ENCODE results near the gene EIF3M. TPM values are rescaled to one million over a fixed set of nuclear protein-coding genes. Genes with fewer than 3 reads are reported as not detected.

EIF3M gene
- total RNA-seq: 100 to 1,000 TPM; 226 to 229 TPM

DNA sequence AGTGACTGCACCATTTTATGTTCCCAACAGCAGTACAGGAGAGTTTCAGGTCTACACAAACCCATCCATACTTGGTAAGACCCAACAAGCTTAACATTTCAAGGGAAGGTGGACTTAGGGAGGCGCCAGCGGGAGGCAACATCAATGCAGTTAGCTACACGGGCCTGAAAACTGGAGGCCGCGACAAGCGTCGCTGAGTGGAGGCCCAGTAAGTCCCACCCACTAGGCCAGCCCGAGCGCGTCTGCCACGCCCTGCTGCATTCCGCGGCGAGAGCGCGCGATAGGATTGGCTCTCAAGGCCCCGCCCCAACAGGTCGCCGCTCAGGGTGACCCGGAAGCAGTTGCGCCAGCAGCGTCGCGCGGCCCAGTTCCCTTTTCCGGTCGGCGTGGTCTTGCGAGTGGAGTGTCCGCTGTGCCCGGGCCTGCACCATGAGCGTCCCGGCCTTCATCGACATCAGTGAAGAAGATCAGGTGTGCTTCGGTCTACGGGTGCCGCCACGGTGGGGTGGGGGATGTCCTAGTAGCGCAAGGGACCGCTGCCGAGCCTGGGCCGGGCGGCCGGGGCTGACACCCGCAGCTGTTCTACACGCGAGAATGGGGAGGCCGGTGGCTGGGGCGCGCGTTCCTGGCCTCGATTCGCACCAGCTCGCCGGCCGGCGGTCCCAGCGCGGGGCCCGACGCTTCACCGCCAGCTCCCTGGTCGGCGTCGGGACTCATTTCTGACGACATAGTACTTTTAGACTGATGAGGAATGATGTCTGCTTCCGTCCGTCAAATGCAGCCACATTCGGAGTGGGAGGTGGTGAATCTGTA is at the start of gene EIF3M:
Gene EIF3M, plus strand, starts transcription at position 373 of the 813 bp plus-strand sequence. Its CDS starts 57 bp downstream, at position 430.
- Mint-ChIP-seq H3K27ac (peak within 1 kb of the TSS; percentile 97), H3K27me3 (ENCODE audit: low read depth) (no peaks in the 10 kb centered on the region), H3K4me1 (ENCODE audit: low read depth) (peaks cover 41% of the 10 kb centered on the region), H3K4me3 (peak within 1 kb of the TSS; percentile 95), H3K36me3 (ENCODE audit: low read depth) (peaks cover 36% of the 10 kb centered on the region), H3K9me3 (ENCODE audit: insufficient read depth) (no peaks in the 10 kb centered on the region)
- ChIA-PET POLR2A (interaction anchor here (0.8 to 1.2 kb wide), 2 partner anchors 14 to 40 kb away, joined by 3 to 5 read pairs; no protein-coding TSS in a partner anchor), CTCF (interaction anchor here (1.4 to 1.6 kb wide), 2 partner anchors 11 to 16 kb away, joined by 3 read pairs; no protein-coding TSS in a partner anchor)
- ATAC-seq (peak; percentile 99), DNase-seq (peak; percentile 96)

DNA sequence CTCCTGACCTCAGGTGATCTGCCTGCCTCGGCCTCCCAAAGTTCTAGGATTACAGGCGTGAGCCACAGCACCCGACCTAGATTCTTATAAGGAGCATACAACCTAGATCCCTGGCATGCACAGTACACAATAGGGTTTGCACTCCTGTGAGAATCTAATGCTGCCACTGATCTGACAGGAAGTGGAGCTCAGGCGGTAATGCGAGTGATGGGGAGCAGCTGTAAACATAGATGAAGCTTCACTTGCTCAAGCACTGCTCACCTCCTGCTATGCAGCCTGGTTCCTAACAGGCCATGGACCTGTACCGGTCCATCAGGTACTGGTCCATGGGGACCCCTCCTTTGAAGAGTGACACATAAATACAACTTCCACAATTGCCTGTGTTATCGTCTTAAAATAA is 44.8 kb upstream of the EIF3M start:
- no peak overlapping the region for H3K4me3 Mint-ChIP-seq
- POLR2A ChIA-PET: no interaction called here
- no peak for DNase-seq

DNA sequence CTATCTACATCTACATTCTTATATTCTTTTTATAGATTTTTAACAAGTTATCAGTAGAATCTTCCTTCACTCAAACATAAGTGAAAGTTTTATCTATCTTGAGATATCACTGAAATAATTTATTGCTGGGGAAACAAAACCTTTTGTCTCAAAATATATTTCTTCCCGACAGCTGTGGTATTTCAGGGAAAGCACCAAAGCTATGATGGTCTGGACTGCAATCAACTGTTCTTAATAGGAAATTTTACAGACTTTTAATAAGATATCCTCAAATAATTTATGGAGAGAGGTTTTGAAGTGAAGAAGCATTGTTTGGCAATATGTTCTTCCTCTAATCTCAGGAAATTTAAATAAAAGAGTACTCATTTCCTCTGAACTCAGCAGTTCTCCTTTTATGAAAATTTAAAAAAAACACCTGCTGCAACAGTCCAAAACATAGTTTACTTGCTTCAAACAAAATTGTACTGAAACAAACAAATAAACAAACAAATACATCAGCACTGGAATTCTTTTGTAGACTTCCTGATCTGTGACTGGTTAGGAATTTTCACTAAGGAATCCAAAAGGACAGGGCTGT is 33.9 kb upstream of the EIF3M start:
- H3K4me1 Mint-ChIP-seq (ENCODE audit: low read depth): no peaks in the 10 kb centered on the region
- peaks cover 5% of the 10 kb centered on the region for H3K27me3 Mint-ChIP-seq (ENCODE audit: low read depth)
- ChIA-PET POLR2A (no interaction called here), CTCF (no interaction called here)
- no peaks in the 10 kb centered on the region for H3K36me3 Mint-ChIP-seq (ENCODE audit: low read depth)
- H3K4me3 Mint-ChIP-seq: no peak overlapping the region
- DNase-seq (no peak), ATAC-seq (no peak)
- H3K9me3 Mint-ChIP-seq (ENCODE audit: insufficient read depth): no peaks in the 10 kb centered on the region
- no peak overlapping the region for H3K27ac Mint-ChIP-seq

More for the DNA sequence above, 44.8 kb upstream of the EIF3M start:
- Mint-ChIP-seq H3K9me3 (ENCODE audit: insufficient read depth) (no peaks in the 10 kb centered on the region), H3K27me3 (ENCODE audit: low read depth) (no peaks in the 10 kb centered on the region), H3K27ac (no peak overlapping the region), H3K4me1 (ENCODE audit: low read depth) (no peaks in the 10 kb centered on the region), H3K36me3 (ENCODE audit: low read depth) (no peaks in the 10 kb centered on the region)
- ATAC-seq: no peak
- CTCF ChIA-PET: no interaction called here

DNA sequence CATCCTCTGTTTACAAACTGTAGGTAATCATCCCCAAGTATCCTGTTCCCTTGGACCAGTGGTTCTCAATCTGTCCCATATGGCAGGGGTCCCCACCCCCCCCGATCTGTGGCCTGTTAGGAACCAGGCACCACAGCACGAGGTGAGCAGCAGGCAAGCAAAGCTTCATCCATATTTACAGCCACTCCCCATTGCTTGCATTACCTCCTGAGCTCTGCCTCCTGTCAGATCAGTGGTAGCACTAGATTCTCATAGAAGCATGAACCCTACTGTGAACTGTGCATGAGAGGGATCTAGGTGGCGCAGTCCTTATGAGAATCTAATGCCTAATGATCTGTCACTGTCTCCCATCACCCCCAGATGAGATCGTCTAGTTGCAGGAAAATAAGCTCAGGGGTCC is 33.4 kb upstream of the EIF3M start:
- DNase-seq (no peak), ATAC-seq (no peak)
- no peak overlapping the region for H3K27ac Mint-ChIP-seq
- no peak overlapping the region for H3K4me3 Mint-ChIP-seq
- H3K9me3 Mint-ChIP-seq (ENCODE audit: insufficient read depth): no peaks in the 10 kb centered on the region
- CTCF ChIA-PET: no interaction called here
- no peaks in the 10 kb centered on the region for H3K36me3 Mint-ChIP-seq (ENCODE audit: low read depth)
- H3K27me3 Mint-ChIP-seq (ENCODE audit: low read depth): peaks cover 5% of the 10 kb centered on the region
- H3K4me1 Mint-ChIP-seq (ENCODE audit: low read depth): no peaks in the 10 kb centered on the region
- POLR2A ChIA-PET: no interaction called here

DNA sequence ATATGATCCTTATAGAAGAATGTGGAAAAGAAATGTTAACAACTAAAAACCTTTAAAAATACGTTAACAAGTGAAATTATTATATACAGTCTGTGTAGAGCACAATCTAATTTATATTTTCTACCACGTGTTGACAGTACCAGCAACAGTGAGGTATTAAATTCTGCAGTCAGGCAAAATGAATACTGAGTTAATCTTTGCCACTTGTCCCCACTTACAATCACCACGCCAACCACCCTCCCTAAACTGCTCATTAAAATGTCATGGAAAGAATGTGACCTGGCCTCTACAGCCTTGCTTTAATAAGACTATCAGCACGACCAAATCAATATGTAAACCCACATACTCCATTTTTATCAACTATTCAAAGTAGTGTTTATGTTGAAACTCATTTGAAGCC is 28.5 kb upstream of the EIF3M start:
- no peaks in the 10 kb centered on the region for H3K9me3 Mint-ChIP-seq (ENCODE audit: insufficient read depth)
- DNase-seq: no peak
- no peak for ATAC-seq
- no peak overlapping the region for H3K27ac Mint-ChIP-seq
- H3K4me3 Mint-ChIP-seq: no peak overlapping the region
- peaks cover 5% of the 10 kb centered on the region for H3K27me3 Mint-ChIP-seq (ENCODE audit: low read depth)
- ChIA-PET POLR2A (no interaction called here), CTCF (no interaction called here)
- no peaks in the 10 kb centered on the region for H3K4me1 Mint-ChIP-seq (ENCODE audit: low read depth)
- no peaks in the 10 kb centered on the region for H3K36me3 Mint-ChIP-seq (ENCODE audit: low read depth)

DNA sequence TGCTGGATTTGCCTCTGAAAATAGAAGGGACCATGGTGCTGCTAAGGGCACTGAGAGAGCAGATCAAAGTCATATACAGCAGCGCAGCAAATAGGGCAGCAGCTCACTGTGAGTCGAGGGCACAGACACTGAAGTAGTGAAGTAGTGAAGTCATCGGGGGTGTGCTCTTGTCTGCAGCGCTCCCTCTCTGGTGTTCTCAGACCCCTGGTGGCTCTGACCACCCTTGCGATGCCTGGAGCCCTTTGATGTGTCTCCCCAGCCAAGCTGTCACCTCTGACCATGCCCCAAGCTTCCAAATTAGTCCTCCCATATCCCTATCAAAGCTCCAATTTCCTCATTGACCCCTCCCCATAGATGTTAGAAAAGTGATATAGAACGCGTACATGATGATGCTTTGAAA is 27.7 kb upstream of the EIF3M start:
- no peaks in the 10 kb centered on the region for H3K9me3 Mint-ChIP-seq (ENCODE audit: insufficient read depth)
- H3K4me3 Mint-ChIP-seq: no peak overlapping the region
- no peaks in the 10 kb centered on the region for H3K36me3 Mint-ChIP-seq (ENCODE audit: low read depth)
- DNase-seq: no peak
- peaks cover 3% of the 10 kb centered on the region for H3K27me3 Mint-ChIP-seq (ENCODE audit: low read depth)
- POLR2A ChIA-PET: no interaction called here
- no peak for ATAC-seq
- CTCF ChIA-PET: no interaction called here
- no peak overlapping the region for H3K27ac Mint-ChIP-seq
- no peaks in the 10 kb centered on the region for H3K4me1 Mint-ChIP-seq (ENCODE audit: low read depth)

DNA sequence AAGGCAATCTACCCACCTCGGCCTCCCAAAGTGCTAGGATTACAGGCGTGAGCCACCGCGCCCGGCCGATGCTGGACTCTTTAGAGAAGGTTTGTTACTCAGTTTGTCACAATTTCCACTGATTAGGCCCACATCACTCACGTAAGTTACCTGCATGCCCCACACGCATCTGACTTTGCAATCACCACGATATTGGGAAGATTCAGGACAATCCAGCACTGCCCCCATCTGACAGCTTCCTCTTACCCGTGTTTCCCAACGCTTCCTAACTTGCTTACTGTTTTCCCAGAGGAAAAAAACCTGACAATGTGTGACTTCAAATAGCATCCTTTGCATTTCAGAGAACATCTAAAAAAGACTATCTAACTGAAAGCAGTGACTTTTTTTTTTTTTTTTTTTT is 21.8 kb upstream of the EIF3M start:
- no peak for ATAC-seq
- ChIA-PET POLR2A (no interaction called here), CTCF (no interaction called here)
- Mint-ChIP-seq H3K4me3 (no peak overlapping the region), H3K4me1 (ENCODE audit: low read depth) (peaks cover 5% of the 10 kb centered on the region), H3K9me3 (ENCODE audit: insufficient read depth) (no peaks in the 10 kb centered on the region), H3K27ac (no peak overlapping the region), H3K36me3 (ENCODE audit: low read depth) (no peaks in the 10 kb centered on the region), H3K27me3 (ENCODE audit: low read depth) (no peaks in the 10 kb centered on the region)
- DNase-seq: no peak

DNA sequence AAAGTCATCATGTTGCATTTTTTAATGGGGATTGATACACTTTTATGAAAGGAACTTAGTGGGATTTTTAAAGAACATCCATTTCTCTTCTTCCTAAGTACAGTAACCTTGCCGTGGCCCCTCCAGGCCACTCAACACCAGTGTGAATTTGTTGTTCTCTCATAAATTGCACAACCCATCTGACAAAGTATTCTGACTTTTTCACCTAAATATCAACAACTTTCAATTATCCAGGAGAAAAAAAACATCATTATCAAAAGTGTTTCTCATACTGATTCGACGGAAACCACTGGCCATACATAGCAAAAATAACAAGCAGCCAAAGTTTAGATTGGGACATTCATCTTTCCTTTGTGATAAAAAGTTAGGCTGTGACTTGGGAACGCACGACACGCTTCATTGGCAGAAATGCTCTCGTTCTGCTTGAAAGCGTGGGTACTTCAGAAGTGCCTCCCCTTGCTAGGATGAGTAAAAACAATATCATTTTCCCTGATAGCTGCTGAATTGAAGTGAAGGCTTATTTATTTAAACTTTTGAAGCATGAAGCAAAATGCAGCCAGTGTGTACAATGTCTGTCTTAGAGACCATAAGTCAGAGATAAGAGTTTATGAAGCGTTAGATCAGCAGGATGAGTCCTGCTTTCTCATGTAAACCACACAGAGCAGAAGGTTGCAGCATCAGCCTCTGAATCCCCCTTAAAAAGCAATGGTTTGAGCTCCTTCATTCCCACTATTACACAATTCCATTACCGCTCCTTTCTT is 20.6 kb upstream of the EIF3M start:
- Mint-ChIP-seq H3K9me3 (ENCODE audit: insufficient read depth) (no peaks in the 10 kb centered on the region), H3K27me3 (ENCODE audit: low read depth) (no peaks in the 10 kb centered on the region), H3K4me3 (no peak overlapping the region), H3K27ac (no peak overlapping the region), H3K36me3 (ENCODE audit: low read depth) (no peaks in the 10 kb centered on the region), H3K4me1 (ENCODE audit: low read depth) (peaks cover 7% of the 10 kb centered on the region)
- ATAC-seq (no peak), DNase-seq (no peak)
- CTCF ChIA-PET: interaction anchor here (0.9 kb wide), 1 partner anchor 240 kb away, joined by 3 read pairs; no protein-coding TSS in a partner anchor
- POLR2A ChIA-PET: no interaction called here

DNA sequence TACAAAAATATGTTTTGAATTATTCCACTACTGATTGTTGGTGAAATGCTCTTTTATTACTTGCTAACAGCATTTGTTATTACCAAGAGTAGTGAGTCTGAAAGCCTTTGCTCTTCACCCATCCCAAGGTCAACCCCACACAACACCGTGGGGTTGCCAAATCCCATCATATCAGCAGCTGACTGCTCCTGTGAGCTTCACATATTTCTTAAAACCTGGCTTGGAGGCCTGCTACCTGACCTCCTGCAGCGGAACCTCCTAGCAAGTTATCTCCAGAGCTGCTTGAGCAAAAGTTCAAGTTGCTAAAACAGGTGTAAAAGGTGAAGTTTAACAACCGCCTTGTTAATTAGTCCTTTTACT is 20.1 kb upstream of the EIF3M start:
- Mint-ChIP-seq H3K36me3 (ENCODE audit: low read depth) (no peaks in the 10 kb centered on the region), H3K4me3 (no peak overlapping the region), H3K27me3 (ENCODE audit: low read depth) (no peaks in the 10 kb centered on the region), H3K9me3 (ENCODE audit: insufficient read depth) (no peaks in the 10 kb centered on the region), H3K4me1 (ENCODE audit: low read depth) (peaks cover 7% of the 10 kb centered on the region), H3K27ac (no peak overlapping the region)
- no peak for ATAC-seq
- no peak for DNase-seq
- POLR2A ChIA-PET: no interaction called here
- CTCF ChIA-PET: interaction anchor here (0.9 kb wide), 1 partner anchor 240 kb away, joined by 3 read pairs; no protein-coding TSS in a partner anchor

DNA sequence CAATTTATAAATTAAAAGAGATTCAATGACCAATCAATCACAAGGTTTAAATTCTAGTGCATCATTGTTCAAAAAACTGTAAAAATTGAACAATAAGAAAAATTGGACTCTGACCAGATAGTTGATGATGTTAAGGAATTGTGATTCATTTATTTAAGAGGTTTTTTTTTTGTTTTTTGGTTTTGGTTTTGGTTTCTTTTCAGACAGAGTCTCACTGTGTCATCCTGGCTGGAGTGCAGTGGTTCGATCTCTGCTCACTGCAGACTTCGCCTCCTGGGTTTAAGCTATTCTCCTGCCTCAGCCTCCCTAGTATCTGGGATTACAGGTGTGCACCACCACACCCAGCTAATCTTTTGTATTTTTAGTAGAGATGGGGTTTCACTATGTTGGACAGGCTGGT is 17.1 kb upstream of the EIF3M start:
- POLR2A ChIA-PET: no interaction called here
- Mint-ChIP-seq H3K36me3 (ENCODE audit: low read depth) (no peaks in the 10 kb centered on the region), H3K4me3 (no peak overlapping the region)

DNA sequence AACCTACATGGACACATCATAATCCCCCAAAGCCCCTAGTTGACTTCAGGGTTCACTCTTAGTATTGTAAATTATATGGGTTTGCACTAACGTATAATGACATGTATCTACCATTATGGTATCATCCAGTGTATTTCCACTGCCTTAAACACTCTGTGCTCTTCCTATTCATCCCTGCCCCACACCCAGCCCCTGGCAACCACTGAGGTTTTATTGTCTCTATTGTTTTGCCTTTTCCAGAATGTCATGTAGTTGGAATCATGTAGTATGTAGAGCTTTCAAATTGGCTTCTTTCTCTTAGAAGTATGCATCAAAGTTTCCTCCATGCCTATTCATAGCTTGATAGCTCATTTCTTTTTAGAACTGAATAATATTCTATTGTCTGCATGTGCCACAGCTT is 16.5 kb upstream of the EIF3M start:
- H3K4me3 Mint-ChIP-seq: no peak overlapping the region

More for the DNA sequence above, 17.1 kb upstream of the EIF3M start:
- Mint-ChIP-seq H3K9me3 (ENCODE audit: insufficient read depth) (no peaks in the 10 kb centered on the region), H3K27me3 (ENCODE audit: low read depth) (peaks cover 3% of the 10 kb centered on the region), H3K4me1 (ENCODE audit: low read depth) (peaks cover 8% of the 10 kb centered on the region), H3K27ac (no peak overlapping the region)
- CTCF ChIA-PET: no interaction called here
- peak; percentile 42 for ATAC-seq
- no peak for DNase-seq

DNA sequence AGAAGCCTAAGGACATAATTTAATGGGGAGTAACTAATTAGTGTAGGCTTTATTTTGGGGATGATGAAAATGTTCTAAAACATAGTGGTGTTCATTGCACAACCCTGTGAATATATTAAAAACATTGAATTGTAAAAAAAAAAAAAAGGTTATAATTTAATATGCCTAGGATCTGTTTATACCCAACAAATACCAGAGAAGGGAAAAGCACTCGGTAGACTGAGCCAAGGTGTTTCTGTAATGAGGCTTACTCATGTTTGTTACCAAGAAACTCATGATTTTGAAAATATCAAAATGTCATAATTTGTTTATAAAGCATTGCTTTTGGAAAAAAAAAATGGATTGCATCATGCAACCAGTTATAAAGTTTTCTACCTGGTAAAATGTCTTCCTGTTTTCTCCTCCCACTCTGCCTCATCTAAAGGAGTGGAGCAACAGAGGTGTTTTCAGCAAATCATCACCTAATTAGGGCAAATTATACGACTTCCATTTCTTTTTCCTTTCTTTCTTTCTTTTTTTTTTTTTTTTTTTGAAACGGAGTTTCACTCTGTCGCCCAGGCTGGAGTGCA is 14.2 kb upstream of the EIF3M start:
- CTCF ChIA-PET: no interaction called here
- no peak for ATAC-seq

More for the DNA sequence above, 16.5 kb upstream of the EIF3M start:
- Mint-ChIP-seq H3K27me3 (ENCODE audit: low read depth) (peaks cover 3% of the 10 kb centered on the region), H3K27ac (no peak overlapping the region), H3K4me1 (ENCODE audit: low read depth) (peaks cover 10% of the 10 kb centered on the region), H3K9me3 (ENCODE audit: insufficient read depth) (no peaks in the 10 kb centered on the region), H3K36me3 (ENCODE audit: low read depth) (no peaks in the 10 kb centered on the region)
- DNase-seq: no peak
- no peak for ATAC-seq
- POLR2A ChIA-PET: no interaction called here
- CTCF ChIA-PET: interaction anchor here (1.1 kb wide), 1 partner anchor 16 kb away, joined by 3 read pairs; the partner anchor contains the start of gene EIF3M

More for the DNA sequence above, 14.2 kb upstream of the EIF3M start:
- H3K27me3 Mint-ChIP-seq (ENCODE audit: low read depth): peaks cover 3% of the 10 kb centered on the region
- no peak overlapping the region for H3K27ac Mint-ChIP-seq
- no peaks in the 10 kb centered on the region for H3K36me3 Mint-ChIP-seq (ENCODE audit: low read depth)
- no peak overlapping the region for H3K4me3 Mint-ChIP-seq
- H3K9me3 Mint-ChIP-seq (ENCODE audit: insufficient read depth): no peaks in the 10 kb centered on the region
- no peak for DNase-seq
- H3K4me1 Mint-ChIP-seq (ENCODE audit: low read depth): peaks cover 10% of the 10 kb centered on the region
- POLR2A ChIA-PET: no interaction called here
